ENCODE data around the gene SRGN.

- TF ChIP-seq POLR2A (IDR thresholded peaks at IDR 0.05) (no peak), CTCF (IDR thresholded peaks at IDR 0.05) (no peak)
Observed at GRCh38 chr10:69125554-69125953, 37.7 kb downstream of the SRGN start.

Data from tibial nerve (tissue), 3 donors.